HG02885 (cell line): ENCODE measurements around the gene DENND1B.
"Not testable (repeated sequence)": the region's sequence is repeated elsewhere in the genome, so short reads cannot be mapped to it uniquely, and the experiment has no call there.

Experiments used
- ATAC-seq: cut with Tn5 transposase; IDR thresholded peaks from one replicate; pipeline ENCODE4 v1.9.1; 2021; ENCODE audit warnings: mild to moderate bottlenecking; ENCODE audit not compliant: unreplicated experiment, poor library complexity

Gene DENND1B

DNA sequence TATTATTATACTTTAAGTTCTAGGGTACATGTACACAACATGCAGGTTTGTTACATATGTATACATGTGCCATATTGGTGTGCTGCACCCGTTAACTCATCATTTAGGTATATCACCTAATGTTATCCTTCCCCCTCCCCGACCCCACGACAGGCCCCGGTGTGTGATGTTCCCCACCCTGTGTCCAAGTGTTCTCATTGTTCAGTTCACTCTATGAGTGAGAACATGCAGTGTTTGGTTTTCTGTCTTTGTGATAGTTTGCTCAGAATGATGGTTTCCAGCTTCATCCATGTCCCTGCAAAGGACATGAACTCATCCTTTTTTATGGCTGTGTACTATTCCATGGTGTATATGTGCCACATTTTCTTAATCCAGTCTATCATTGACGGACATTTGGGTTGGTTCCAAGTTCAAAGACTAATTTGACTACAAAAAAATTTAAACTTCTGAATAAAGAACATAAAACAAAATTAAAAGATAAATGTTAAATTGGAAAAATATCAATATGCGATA lies 22.6 kb downstream of the DENND1B start:
- not testable (repeated sequence) for ATAC-seq

DNA sequence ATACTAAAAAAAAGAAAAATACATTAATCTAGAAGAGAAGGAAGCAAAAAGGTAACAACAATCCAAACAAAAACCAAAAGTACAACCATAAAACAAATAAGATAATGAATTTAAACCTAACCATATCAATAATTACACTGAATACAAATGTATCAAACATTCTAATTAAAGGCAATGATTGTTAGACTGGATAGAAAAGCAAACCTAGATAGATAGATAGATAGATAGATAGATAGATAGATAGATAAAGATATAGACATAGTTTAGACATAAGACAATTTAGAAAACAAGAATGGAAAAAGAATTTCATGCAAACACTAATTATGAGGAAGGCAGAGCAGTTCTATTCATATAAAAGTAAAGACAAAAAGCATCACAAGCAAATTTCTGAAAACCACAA lies 24.9 kb downstream of the DENND1B start:
- no peak for ATAC-seq

- ATAC-seq = no peak
Measured at GRCh38 chr1:197745911-197746310, 29.4 kb downstream of the DENND1B start.

DNA sequence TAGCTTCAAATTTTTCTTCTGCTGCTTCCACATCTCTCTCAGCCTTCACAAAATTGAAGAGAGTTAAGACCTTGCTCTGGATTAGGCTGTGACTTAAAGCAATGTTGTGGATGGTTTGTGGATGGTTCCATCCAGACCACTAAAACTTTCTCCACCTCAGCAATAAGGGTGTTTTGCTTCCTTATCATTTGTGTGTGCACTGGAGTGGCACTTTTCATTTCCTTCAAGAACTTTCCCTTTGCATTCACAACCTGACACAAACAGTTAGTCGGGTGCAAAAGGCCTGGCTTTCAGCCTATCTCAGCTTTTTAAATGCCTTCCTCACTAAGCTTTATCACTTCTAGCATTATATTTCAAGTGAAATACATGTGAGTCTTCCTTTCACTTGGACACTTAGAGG lies 30.3 kb downstream of the DENND1B start:
- no peak for ATAC-seq

- ATAC-seq = no peak
Measured at GRCh38 chr1:197743578-197743977, 31.7 kb downstream of the DENND1B start.

GRCh38 chr1:197740992-197741391 lies 34.3 kb downstream of the DENND1B start:
- no peak for ATAC-seq

DNA sequence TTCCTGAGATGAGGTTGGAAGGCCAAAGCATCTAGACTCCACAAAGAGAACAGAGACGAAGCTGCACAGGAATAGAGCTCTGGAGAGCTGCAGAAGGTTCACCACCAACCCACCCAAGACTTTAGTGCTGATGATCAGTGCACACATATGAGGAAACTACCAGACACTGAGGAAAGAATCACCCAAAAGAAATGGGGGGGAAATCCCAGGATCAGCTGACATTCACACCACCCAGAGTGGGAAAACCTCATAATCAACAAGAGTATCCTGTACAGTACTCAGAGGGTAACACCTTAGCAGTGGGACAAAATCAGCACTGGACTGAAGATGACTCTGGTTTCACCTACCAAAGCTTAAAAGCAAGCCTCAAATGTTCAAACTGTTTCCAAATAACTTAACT lies 36.4 kb downstream of the DENND1B start:
- no peak for ATAC-seq

DNA sequence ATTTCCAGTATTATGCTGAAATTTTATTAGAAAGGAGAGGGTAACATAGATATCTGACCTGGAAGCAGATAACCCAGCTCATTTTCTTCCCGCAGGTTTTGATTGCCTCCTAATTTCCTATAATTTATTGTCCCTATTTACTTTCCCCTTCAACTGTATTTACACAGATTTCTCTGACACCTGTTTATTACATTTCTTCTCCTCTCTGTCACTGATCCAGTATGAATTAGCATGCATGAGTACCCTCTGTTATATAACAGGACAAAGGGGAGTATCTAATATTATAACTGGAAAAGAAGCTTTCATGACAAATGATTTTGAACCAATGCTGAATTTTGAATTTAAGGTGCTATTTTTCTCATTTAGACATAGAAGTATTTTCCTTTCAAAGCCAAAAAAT lies 37.4 kb downstream of the DENND1B start:
- no peak for ATAC-seq

DNA sequence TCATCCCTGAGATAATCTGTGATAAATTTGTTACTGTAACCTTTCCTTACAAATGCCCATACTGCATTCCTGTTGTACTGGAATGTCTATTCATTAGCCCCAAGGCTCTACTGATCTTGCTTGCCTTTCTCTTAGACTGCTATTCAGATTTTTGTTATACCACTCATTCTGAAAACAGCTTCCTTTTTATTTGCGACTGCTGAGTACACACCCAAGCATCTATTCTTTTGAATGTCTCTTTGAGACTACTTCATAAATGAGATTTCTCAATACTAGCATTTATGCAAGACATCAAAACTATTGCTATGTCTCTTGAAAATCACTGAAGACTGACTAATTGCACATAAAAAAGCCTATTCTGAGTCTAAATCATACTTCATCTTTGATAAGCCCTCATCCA lies 38.6 kb downstream of the DENND1B start:
- no peak for ATAC-seq

GRCh38 chr1:197735461-197735860 lies 39.8 kb downstream of the DENND1B start:
- ATAC-seq = no peak

- no peak for ATAC-seq
Measured at GRCh38 chr1:197733324-197733723, 42.0 kb downstream of the DENND1B start.

DNA sequence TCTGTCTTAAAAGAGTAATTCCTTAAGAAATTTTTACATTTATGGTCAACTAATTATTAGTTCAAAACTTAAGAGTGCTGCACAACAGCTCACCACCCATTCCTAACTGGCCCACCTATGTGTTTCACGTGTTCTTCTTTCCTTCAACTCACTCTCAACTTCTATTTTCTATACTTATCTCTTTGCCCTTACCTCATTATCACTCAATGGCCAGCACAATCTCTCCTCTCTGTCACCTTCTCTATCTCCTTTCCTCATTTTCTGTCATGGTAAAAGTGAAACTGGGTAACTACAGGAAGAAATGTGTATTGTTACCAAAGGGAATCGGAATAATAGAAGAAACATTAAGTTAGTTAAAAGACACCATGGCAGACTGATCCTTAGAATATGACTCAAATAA lies 43.1 kb downstream of the DENND1B start:
- ATAC-seq = no peak

DNA sequence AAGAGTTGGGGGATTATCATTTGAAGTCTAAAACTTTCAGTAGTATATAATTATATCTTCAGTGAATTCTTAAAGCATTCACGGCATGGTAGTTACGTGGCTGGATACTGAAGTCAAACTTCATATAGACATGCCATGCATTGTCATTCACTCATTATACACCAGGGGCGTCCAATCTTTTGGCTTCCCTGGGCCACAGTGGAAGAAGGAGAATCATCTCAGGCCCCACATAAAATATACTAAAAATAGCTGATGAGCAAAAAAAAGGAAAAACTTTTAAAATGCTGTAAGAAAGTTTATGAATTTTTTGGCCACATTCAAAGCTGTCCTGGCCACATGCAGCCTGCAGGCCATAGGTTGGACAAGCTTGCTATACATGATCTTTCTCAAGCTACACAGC lies 43.8 kb downstream of the DENND1B start:
- no peak for ATAC-seq

GRCh38 chr1:197725976-197726375 lies 49.3 kb downstream of the DENND1B start:
- no peak for ATAC-seq

GRCh38 chr1:197725044-197725443 lies 50.2 kb downstream of the DENND1B start:
- ATAC-seq = no peak

- ATAC-seq = no peak
Measured at GRCh38 chr1:197715806-197716205, 59.5 kb downstream of the DENND1B start.

- no peak for ATAC-seq
Measured at GRCh38 chr1:197706601-197707000, 68.7 kb downstream of the DENND1B start.

- no peak for ATAC-seq
Measured at GRCh38 chr1:197705941-197706340, 69.3 kb downstream of the DENND1B start.

GRCh38 chr1:197700688-197701087 lies 74.6 kb downstream of the DENND1B start:
- ATAC-seq = not testable (repeated sequence)

DNA sequence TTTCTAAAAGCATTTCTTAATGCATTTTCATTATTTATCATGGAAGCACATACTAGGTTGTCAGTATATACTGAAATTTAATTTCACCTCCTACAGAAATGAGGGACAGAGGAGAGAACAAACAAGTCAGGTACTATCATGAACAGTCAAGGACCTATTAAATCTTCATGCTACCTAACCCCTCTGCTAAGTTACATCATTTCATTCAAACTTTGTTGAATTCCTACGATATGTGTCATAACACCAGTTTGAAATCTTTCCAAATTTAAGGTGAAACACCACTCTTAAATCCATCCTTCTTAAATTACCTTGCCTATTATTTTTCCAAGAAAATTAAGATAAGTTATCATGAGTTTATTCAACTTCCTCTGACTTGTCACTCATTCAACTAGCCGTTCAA lies 78.9 kb downstream of the DENND1B start:
- no peak for ATAC-seq

- ATAC-seq = no peak
Measured at GRCh38 chr1:197695961-197696360, 79.3 kb downstream of the DENND1B start.

DNA sequence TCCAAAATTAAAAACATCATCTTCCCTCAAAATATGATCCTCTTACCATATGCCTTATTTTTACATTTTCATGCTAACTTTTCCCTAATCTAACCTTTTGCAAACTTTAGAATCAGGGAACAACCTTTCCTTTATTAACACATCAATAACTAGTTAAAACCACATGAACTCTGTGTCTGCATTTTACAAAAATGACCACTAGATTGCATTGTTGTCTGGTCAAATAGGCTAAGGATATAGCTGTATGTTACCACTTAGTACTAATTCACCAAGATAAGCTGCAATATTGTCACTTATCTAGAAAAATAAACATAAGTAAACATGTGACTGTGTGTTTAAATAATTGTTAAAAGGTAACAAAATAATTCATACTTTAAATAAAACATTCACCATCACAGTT lies 82.3 kb downstream of the DENND1B start:
- ATAC-seq = peak; percentile 66

DNA sequence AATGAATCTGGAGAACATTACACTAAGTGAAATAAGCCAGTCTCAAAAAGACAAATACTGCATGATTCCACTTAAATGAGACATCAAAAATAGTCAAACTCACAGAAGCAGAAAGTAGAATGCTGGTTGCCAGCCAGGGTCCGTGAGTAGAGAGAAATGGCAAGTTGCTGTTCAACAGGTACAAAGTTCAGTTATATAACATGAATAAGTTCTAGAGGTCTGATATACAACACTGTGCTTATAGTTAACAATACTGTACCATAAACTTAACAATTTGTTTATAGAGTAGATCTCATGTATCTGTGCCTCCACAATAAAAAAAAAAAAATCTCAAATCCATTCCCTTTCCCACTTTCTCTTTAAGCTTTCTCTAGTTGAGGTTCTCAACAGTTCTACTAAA lies 83.5 kb downstream of the DENND1B start:
- no peak for ATAC-seq
